Measurements from ENCODE around the gene PDS5A.
A peak's percentile ranks its signal among the peaks of the same experiment; 100 is the strongest.
"Not testable (repeated sequence)": the region's sequence is repeated elsewhere in the genome, so short reads cannot be mapped to it uniquely, and the experiment has no call there.

PDS5A gene

DNA sequence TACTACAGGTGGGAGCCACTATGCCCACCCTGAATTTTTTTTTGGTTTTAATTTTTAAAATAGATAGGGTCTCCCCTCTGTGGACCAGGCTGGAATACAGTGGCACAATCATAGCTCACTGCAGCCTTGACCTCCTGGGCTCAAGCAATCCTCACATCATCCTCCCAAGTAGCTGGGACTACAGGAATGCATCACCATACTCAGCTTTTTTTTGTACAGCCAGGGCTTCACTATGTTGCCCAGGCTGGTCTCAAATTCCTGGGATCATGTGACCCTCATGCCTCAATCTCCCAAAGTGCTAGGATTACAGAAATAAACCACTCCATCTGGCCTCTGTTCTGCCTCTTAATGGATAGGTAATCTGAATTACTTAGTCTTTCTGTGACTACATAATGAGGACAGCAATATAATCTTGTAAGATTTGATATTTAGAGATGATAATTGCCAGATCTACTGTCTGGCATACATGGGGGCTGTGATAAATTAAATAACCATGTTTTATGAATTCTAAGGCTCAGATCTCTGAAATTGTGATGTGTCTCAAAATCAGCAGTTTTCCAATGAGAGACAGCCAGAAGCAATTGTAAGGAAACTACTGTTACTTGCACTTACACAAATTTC is 26.7 kb downstream of the PDS5A start:
- Histone ChIP-seq H3K23ac (ENCODE audit: low read length) (no peak overlapping the region), H3K27me3 (ENCODE audit: insufficient read depth, low read length, poor library complexity) (no peaks in the 10 kb centered on the region), H3K9ac (ENCODE audit: low read length) (no peak overlapping the region), H3K4ac (ENCODE audit: low read depth, low read length) (no peak overlapping the region), H3K4me1 (ENCODE audit: control insufficient read depth, low read depth, low read length) (no peaks in the 10 kb centered on the region), H2BK120ac (ENCODE audit: low read depth, low read length) (no peak overlapping the region), H3K36me3 (ENCODE audit: control insufficient read depth, insufficient read depth, low read length) (no peaks in the 10 kb centered on the region), H3K79me2 (ENCODE audit: control insufficient read depth, insufficient read depth, low read length) (peaks cover 78% of the 10 kb centered on the region), H2BK15ac (replicated peaks; ENCODE audit: low read depth) (no peak overlapping the region), H3K27ac (ENCODE audit: low read depth, low read length) (no peak overlapping the region), H3K4me3 (ENCODE audit: low read length) (no peak overlapping the region), H2AK5ac (ENCODE audit: low read length) (no peak overlapping the region), H3K56ac (ENCODE audit: low read length) (no peak overlapping the region), H3K4me2 (ENCODE audit: low read length) (no peak overlapping the region), H4K5ac (ENCODE audit: low read length) (no peak overlapping the region), H4K8ac (ENCODE audit: low read depth, low read length) (no peak overlapping the region), H2BK5ac (ENCODE audit: low read length) (no peak overlapping the region), H3K79me1 (ENCODE audit: low read length) (peaks cover 13% of the 10 kb centered on the region), H3K18ac (ENCODE audit: low read length) (no peak overlapping the region)
- no peak for DNase-seq

DNA sequence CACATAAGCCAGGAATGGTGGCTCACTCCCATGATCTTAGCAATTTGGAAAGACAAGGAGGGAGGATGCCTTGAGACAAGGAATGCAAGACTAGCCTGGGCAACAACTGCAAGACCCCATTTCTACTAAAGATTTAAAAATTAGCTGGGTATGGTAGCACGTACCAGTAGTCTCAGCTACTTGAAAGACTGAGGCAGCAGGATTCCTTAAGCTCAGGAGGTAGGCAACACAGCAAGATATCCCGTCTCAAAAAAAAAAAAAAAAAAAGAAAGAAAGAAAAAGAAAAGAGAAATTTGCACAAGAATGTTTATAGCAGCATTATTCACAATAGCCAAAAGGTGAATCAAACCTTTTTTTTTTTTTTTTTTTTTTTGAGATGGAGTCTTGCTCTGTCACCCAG is 29.7 kb downstream of the PDS5A start:
- no peak overlapping the region for H3K18ac ChIP-seq (ENCODE audit: low read length)
- no CpG with 5 or more reads among the region's 2 CpGs for WGBS (ENCODE audit: extremely low coverage, insufficient coverage, low lambda C conversion rate)
- H2BK120ac ChIP-seq (ENCODE audit: low read depth, low read length) = no peak overlapping the region
- no peak overlapping the region for H3K23ac ChIP-seq (ENCODE audit: low read length)
- no peak overlapping the region for H3K9ac ChIP-seq (ENCODE audit: low read length)
- H3K4me1 ChIP-seq (ENCODE audit: control insufficient read depth, low read depth, low read length) = no peaks in the 10 kb centered on the region
- H3K79me1 ChIP-seq (ENCODE audit: low read length) = peaks cover 8% of the 10 kb centered on the region
- H4K8ac ChIP-seq (ENCODE audit: low read depth, low read length) = no peak overlapping the region
- H3K4ac ChIP-seq (ENCODE audit: low read depth, low read length) = no peak overlapping the region
- no peak overlapping the region for H2BK15ac ChIP-seq (replicated peaks; ENCODE audit: low read depth)
- no peak for DNase-seq
- no peaks in the 10 kb centered on the region for H3K36me3 ChIP-seq (ENCODE audit: control insufficient read depth, insufficient read depth, low read length)
- H3K4me2 ChIP-seq (ENCODE audit: low read length) = no peak overlapping the region
- no peaks in the 10 kb centered on the region for H3K27me3 ChIP-seq (ENCODE audit: insufficient read depth, low read length, poor library complexity)
- H3K27ac ChIP-seq (ENCODE audit: low read depth, low read length) = no peak overlapping the region
- H4K5ac ChIP-seq (ENCODE audit: low read length) = no peak overlapping the region
- H3K56ac ChIP-seq (ENCODE audit: low read length) = no peak overlapping the region
- no peak overlapping the region for H2BK5ac ChIP-seq (ENCODE audit: low read length)
- no peak overlapping the region for H2AK5ac ChIP-seq (ENCODE audit: low read length)
- peaks cover 62% of the 10 kb centered on the region for H3K79me2 ChIP-seq (ENCODE audit: control insufficient read depth, insufficient read depth, low read length)
- H3K4me3 ChIP-seq (ENCODE audit: low read length) = no peak overlapping the region

DNA sequence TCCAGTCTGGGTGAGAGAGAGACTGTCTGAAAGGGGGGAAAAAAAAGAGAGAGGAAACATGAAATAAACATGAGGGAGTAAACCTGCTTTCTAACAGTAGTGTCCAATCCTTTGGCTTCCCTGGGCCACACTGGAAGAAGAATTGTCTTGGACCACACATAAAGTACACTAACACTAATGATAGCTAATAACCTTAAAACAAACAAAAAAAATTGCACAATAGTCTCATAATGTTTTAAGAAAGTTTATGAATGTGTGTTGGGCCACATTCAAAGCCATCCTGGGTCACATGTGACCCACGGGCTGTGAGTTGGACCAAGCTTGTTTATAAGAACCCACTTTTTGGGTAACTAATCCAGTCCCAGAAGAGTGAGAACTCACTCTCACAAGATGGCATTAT is 30.3 kb downstream of the PDS5A start:
- H3K79me2 ChIP-seq (ENCODE audit: control insufficient read depth, insufficient read depth, low read length) = peaks cover 62% of the 10 kb centered on the region
- no peak for DNase-seq
- no peak overlapping the region for H2BK15ac ChIP-seq (replicated peaks; ENCODE audit: low read depth)
- H3K4me1 ChIP-seq (ENCODE audit: control insufficient read depth, low read depth, low read length) = no peaks in the 10 kb centered on the region
- no peak overlapping the region for H3K9ac ChIP-seq (ENCODE audit: low read length)
- H3K79me1 ChIP-seq (ENCODE audit: low read length) = peaks cover 12% of the 10 kb centered on the region
- no peak overlapping the region for H3K4ac ChIP-seq (ENCODE audit: low read depth, low read length)
- H3K27me3 ChIP-seq (ENCODE audit: insufficient read depth, low read length, poor library complexity) = no peaks in the 10 kb centered on the region
- no peak overlapping the region for H4K5ac ChIP-seq (ENCODE audit: low read length)
- H3K18ac ChIP-seq (ENCODE audit: low read length) = no peak overlapping the region
- no peak overlapping the region for H2AK5ac ChIP-seq (ENCODE audit: low read length)
- no peak overlapping the region for H4K8ac ChIP-seq (ENCODE audit: low read depth, low read length)
- no peak overlapping the region for H3K23ac ChIP-seq (ENCODE audit: low read length)
- no peak overlapping the region for H2BK120ac ChIP-seq (ENCODE audit: low read depth, low read length)
- no peak overlapping the region for H3K4me2 ChIP-seq (ENCODE audit: low read length)
- no CpG with 5 or more reads among the region's 1 CpG for WGBS (ENCODE audit: extremely low coverage, insufficient coverage, low lambda C conversion rate)
- no peak overlapping the region for H3K4me3 ChIP-seq (ENCODE audit: low read length)
- H3K56ac ChIP-seq (ENCODE audit: low read length) = no peak overlapping the region
- no peak overlapping the region for H2BK5ac ChIP-seq (ENCODE audit: low read length)
- H3K36me3 ChIP-seq (ENCODE audit: control insufficient read depth, insufficient read depth, low read length) = no peaks in the 10 kb centered on the region
- no peak overlapping the region for H3K27ac ChIP-seq (ENCODE audit: low read depth, low read length)

DNA sequence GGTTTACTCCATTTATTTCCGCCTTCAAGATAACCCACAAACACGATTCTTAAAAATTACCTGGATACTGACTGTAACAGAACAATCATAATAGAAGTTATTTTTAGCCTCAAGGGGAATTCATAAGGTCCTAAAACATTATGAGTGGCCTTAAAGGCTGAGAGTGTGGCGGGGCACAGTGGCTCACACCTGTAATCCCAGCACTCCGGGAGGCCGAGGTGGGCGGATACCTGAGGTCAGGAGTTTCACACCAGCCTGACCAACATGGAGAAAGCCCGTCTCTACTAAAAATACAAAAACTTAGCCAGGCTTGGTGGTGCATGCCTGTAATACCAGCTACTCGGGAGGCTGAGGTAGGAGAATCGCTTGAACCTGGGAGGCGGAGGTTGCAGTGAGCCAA is 33.5 kb downstream of the PDS5A start:
- not testable (repeated sequence) for H3K36me3 ChIP-seq (ENCODE audit: control insufficient read depth, insufficient read depth, low read length); H3K18ac ChIP-seq (ENCODE audit: low read length); H3K27ac ChIP-seq (ENCODE audit: low read depth, low read length); H2AK5ac ChIP-seq (ENCODE audit: low read length); H2BK15ac ChIP-seq (replicated peaks; ENCODE audit: low read depth); H4K5ac ChIP-seq (ENCODE audit: low read length); DNase-seq; H4K8ac ChIP-seq (ENCODE audit: low read depth, low read length); H3K56ac ChIP-seq (ENCODE audit: low read length); H3K4me3 ChIP-seq (ENCODE audit: low read length); H3K9ac ChIP-seq (ENCODE audit: low read length); H3K23ac ChIP-seq (ENCODE audit: low read length); H3K4me1 ChIP-seq (ENCODE audit: control insufficient read depth, low read depth, low read length); H3K4me2 ChIP-seq (ENCODE audit: low read length); H2BK120ac ChIP-seq (ENCODE audit: low read depth, low read length); H3K4ac ChIP-seq (ENCODE audit: low read depth, low read length); H3K27me3 ChIP-seq (ENCODE audit: insufficient read depth, low read length, poor library complexity); H2BK5ac ChIP-seq (ENCODE audit: low read length)
- peaks cover 14% of the 10 kb centered on the region for H3K79me1 ChIP-seq (ENCODE audit: low read length)
- H3K79me2 ChIP-seq (ENCODE audit: control insufficient read depth, insufficient read depth, low read length) = peaks cover 59% of the 10 kb centered on the region
- WGBS (ENCODE audit: extremely low coverage, insufficient coverage, low lambda C conversion rate) = no CpG with 5 or more reads among the region's 10 CpGs

DNA sequence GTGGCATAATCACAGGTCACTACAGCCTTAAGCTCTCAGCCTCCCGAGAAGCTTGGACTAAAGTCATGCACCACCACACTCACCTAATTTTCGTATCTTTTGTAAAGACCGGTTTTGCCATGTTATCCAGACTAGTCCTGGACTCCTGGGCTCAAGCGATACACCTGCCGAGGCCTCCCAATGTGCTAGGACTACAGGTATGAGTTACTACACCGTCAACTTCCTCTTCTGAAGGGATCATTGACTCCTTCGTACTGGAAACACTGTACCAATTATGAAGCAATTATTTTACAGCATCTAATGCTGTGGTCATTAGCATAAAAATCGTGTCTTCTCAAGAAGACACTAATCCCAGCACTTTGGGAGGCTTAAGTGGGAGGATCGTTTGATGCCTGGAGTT is 35.2 kb downstream of the PDS5A start:
- no peak overlapping the region for H3K4ac ChIP-seq (ENCODE audit: low read depth, low read length)
- no peak overlapping the region for H3K4me2 ChIP-seq (ENCODE audit: low read length)
- H4K8ac ChIP-seq (ENCODE audit: low read depth, low read length) = no peak overlapping the region
- no peak overlapping the region for H3K4me3 ChIP-seq (ENCODE audit: low read length)
- no peak overlapping the region for H3K18ac ChIP-seq (ENCODE audit: low read length)
- H3K9ac ChIP-seq (ENCODE audit: low read length) = no peak overlapping the region
- no peak overlapping the region for H2BK5ac ChIP-seq (ENCODE audit: low read length)
- H2BK15ac ChIP-seq (replicated peaks; ENCODE audit: low read depth) = no peak overlapping the region
- WGBS (ENCODE audit: extremely low coverage, insufficient coverage, low lambda C conversion rate) = no CpG with 5 or more reads among the region's 9 CpGs
- no peak overlapping the region for H3K56ac ChIP-seq (ENCODE audit: low read length)
- no peak overlapping the region for H4K5ac ChIP-seq (ENCODE audit: low read length)
- H2AK5ac ChIP-seq (ENCODE audit: low read length) = no peak overlapping the region
- H3K79me2 ChIP-seq (ENCODE audit: control insufficient read depth, insufficient read depth, low read length) = peaks cover 57% of the 10 kb centered on the region
- H3K79me1 ChIP-seq (ENCODE audit: low read length) = peaks cover 13% of the 10 kb centered on the region
- DNase-seq = no peak
- H3K27me3 ChIP-seq (ENCODE audit: insufficient read depth, low read length, poor library complexity) = no peaks in the 10 kb centered on the region
- no peaks in the 10 kb centered on the region for H3K4me1 ChIP-seq (ENCODE audit: control insufficient read depth, low read depth, low read length)
- H2BK120ac ChIP-seq (ENCODE audit: low read depth, low read length) = no peak overlapping the region
- no peaks in the 10 kb centered on the region for H3K36me3 ChIP-seq (ENCODE audit: control insufficient read depth, insufficient read depth, low read length)
- no peak overlapping the region for H3K27ac ChIP-seq (ENCODE audit: low read depth, low read length)
- no peak overlapping the region for H3K23ac ChIP-seq (ENCODE audit: low read length)

DNA sequence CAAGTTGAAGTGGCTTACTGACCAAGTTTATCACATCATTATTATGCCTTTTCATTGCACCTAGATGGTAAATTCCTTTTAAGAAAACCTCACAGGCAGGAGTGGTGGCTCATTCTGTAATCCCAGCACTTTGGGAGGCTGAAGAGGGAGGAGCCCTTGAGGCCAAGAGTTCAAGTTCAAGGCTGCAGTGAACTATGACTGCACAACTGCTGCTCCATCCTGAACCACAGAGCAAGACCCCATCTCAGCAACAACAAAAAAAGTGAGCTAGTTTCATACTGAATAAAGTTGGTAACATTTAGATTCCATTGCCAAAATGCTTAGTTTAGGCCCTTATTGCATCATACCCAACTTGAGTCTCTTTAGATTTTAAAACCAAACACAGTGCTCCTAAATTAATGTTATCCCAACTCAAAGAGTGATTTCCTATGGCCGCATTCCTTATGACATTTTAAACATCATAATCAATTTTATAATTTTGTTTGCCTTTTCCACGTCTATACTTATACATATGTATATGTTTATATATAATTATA is 36.0 kb downstream of the PDS5A start:
- H3K27me3 ChIP-seq (ENCODE audit: insufficient read depth, low read length, poor library complexity) = no peaks in the 10 kb centered on the region
- peak; percentile 37 for DNase-seq
- no peak overlapping the region for H3K23ac ChIP-seq (ENCODE audit: low read length)
- H3K4ac ChIP-seq (ENCODE audit: low read depth, low read length) = no peak overlapping the region
- H3K4me1 ChIP-seq (ENCODE audit: control insufficient read depth, low read depth, low read length) = peaks cover 3% of the 10 kb centered on the region
- WGBS (ENCODE audit: extremely low coverage, insufficient coverage, low lambda C conversion rate) = 100% methylated on average over 1 of the region's 2 CpGs
- no peak overlapping the region for H3K18ac ChIP-seq (ENCODE audit: low read length)
- no peaks in the 10 kb centered on the region for H3K36me3 ChIP-seq (ENCODE audit: control insufficient read depth, insufficient read depth, low read length)
- H3K4me2 ChIP-seq (ENCODE audit: low read length) = no peak overlapping the region
- no peak overlapping the region for H2BK120ac ChIP-seq (ENCODE audit: low read depth, low read length)
- H4K5ac ChIP-seq (ENCODE audit: low read length) = no peak overlapping the region
- no peak overlapping the region for H4K8ac ChIP-seq (ENCODE audit: low read depth, low read length)
- H3K79me2 ChIP-seq (ENCODE audit: control insufficient read depth, insufficient read depth, low read length) = peaks cover 56% of the 10 kb centered on the region
- no peak overlapping the region for H3K4me3 ChIP-seq (ENCODE audit: low read length)
- no peak overlapping the region for H2BK5ac ChIP-seq (ENCODE audit: low read length)
- no peak overlapping the region for H3K27ac ChIP-seq (ENCODE audit: low read depth, low read length)
- no peak overlapping the region for H3K9ac ChIP-seq (ENCODE audit: low read length)
- H2AK5ac ChIP-seq (ENCODE audit: low read length) = no peak overlapping the region
- peaks cover 14% of the 10 kb centered on the region for H3K79me1 ChIP-seq (ENCODE audit: low read length)
- H2BK15ac ChIP-seq (replicated peaks; ENCODE audit: low read depth) = no peak overlapping the region
- no peak overlapping the region for H3K56ac ChIP-seq (ENCODE audit: low read length)
